Stromal cell of bone marrow (primary cell): ENCODE measurements around the gene PPIA.
A peak's percentile ranks its signal among the peaks of the same experiment; 100 is the strongest.
"Not testable (repeated sequence)": the region's sequence is repeated elsewhere in the genome, so short reads cannot be mapped to it uniquely, and the experiment has no call there.

ENCODE experiments used
- DNase-seq: peaks from one replicate; pipeline ENCODE4 v3.0.0-alpha.2; 2012; ENCODE audit warnings: low read depth

PPIA gene

GRCh38 chr7:44764081-44764480 is 32.4 kb upstream of the PPIA start:
- no peak for DNase-seq

GRCh38 chr7:44764665-44765578 is 31.6 kb upstream of the PPIA start:
- DNase-seq, result no peak

- no peak for DNase-seq
Measured at GRCh38 chr7:44765579-44766415, 30.7 kb upstream of the PPIA start.

- DNase-seq, result no peak
Measured at GRCh38 chr7:44766416-44766801, 30.1 kb upstream of the PPIA start.

GRCh38 chr7:44767134-44767911 is 29.2 kb upstream of the PPIA start:
- DNase-seq, result no peak

- no peak for DNase-seq
Measured at GRCh38 chr7:44767912-44768627, 28.4 kb upstream of the PPIA start.

GRCh38 chr7:44768628-44769371 is 27.7 kb upstream of the PPIA start:
- DNase-seq, result no peak

GRCh38 chr7:44769376-44769775 is 27.1 kb upstream of the PPIA start:
- no peak for DNase-seq

GRCh38 chr7:44769776-44770294 is 26.6 kb upstream of the PPIA start:
- DNase-seq, result peak; percentile 32

GRCh38 chr7:44771358-44771757 is 25.1 kb upstream of the PPIA start:
- no peak for DNase-seq

GRCh38 chr7:44772440-44772839 is 24.0 kb upstream of the PPIA start:
- DNase-seq, result no peak

- DNase-seq, result no peak
Measured at GRCh38 chr7:44772867-44773266, 23.6 kb upstream of the PPIA start.

GRCh38 chr7:44774486-44774885 is 22.0 kb upstream of the PPIA start:
- DNase-seq, result not testable (repeated sequence)

GRCh38 chr7:44775383-44776107 is 20.9 kb upstream of the PPIA start:
- DNase-seq, result no peak

- no peak for DNase-seq
Measured at GRCh38 chr7:44776211-44776610, 20.3 kb upstream of the PPIA start.

GRCh38 chr7:44782460-44782859 is 14.0 kb upstream of the PPIA start:
- no peak for DNase-seq

- DNase-seq, result no peak
Measured at GRCh38 chr7:44783407-44783806, 13.1 kb upstream of the PPIA start.

GRCh38 chr7:44784364-44784763 is 12.1 kb upstream of the PPIA start:
- DNase-seq, result no peak

GRCh38 chr7:44785218-44785617 is 11.3 kb upstream of the PPIA start:
- DNase-seq, result not testable (repeated sequence)

GRCh38 chr7:44787041-44787440 is 9.4 kb upstream of the PPIA start:
- DNase-seq, result no peak
